SU-DHL-6 (cell line): ENCODE results near the gene TRIP4.

Experiments
- CTCF ChIP-seq: fragments of 200-600 bp; sonication (generic); IDR thresholded peaks from one replicate; pipeline ENCODE4 v1.5.1; 2017; ENCODE audit warnings: antibody characterized with exemption, mild to moderate bottlenecking, low read length, moderate library complexity; ENCODE audit not compliant: insufficient read depth, poor library complexity, severe bottlenecking
- EZH2phosphoT487 ChIP-seq: fragments of 200-600 bp; sonication (generic), shearing (Covaris generic); conservative IDR thresholded peaks from 2 replicates; pipeline ENCODE4 v1.6.1; 2018; ENCODE audit warnings: mild to moderate bottlenecking, antibody characterized with exemption, low read length, moderate library complexity, mixed read lengths

GRCh38 chr15:64493641-64494040 lies 106.0 kb downstream of the TRIP4 start:
- TF ChIP-seq CTCF = no peak
- no peak for TF ChIP-seq EZH2phosphoT487
